ENCODE results near the gene C1QB. TPM values are rescaled to one million over a fixed set of nuclear protein-coding genes. Genes with fewer than 3 reads are reported as not detected.

C1QB gene
- total RNA-seq, 4 donors from 2014 or later, result 252 to 592 (median 411) TPM

GRCh38 chr1:22641906-22642636 is 11.0 kb upstream of the C1QB start:
- whole genome bisulfite sequencing, 2 donors, result 4 to 7% methylated on average over 17 to 18 of the region's 18 CpGs
- no peaks in the 10 kb centered on the region for H3K36me3 ChIP-seq

GRCh38 chr1:22643381-22643780 is 9.7 kb upstream of the C1QB start, which contains the start of gene C1QC:
Gene C1QC (plus strand): TSS chr1:22643633. CDS start chr1:22644024, 391 bp downstream.
- TF ChIP-seq CTCF (IDR thresholded peaks at IDR 0.05) (no peak), EP300 (IDR thresholded peaks at IDR 0.05) (peak in 1 of 2 donors; percentile 68), POLR2A (IDR thresholded peaks at IDR 0.05) (no peak)
- Histone ChIP-seq H3K36me3 (no peaks in the 10 kb centered on the region), H3K9me3 (no peaks in the 10 kb centered on the region), H3K4me1 (peaks cover 0 to 7% (median 2%) of the 10 kb centered on the region in 4 donors), H3K4me3 (peak within 1 kb of the TSS; percentile 5 to 47 (median 13)), H3K27me3 (peaks cover 0 to 13% of the 10 kb centered on the region in 2 donors), H3K27ac (peak within 1 kb of the TSS in 1 of 4 donors; percentile 4)
- peak in 1 of 2 donors; percentile 46 for DNase-seq (ENCODE audit: low spot score in 2 of 2)
- WGBS, 2 donors, result 61% methylated on average over 8 of the region's 8 CpGs

More at GRCh38 chr1:22641906-22642636, 11.0 kb upstream of the C1QB start:
- TF ChIP-seq POLR2A (IDR thresholded peaks at IDR 0.05) (no peak), EP300 (IDR thresholded peaks at IDR 0.05) (peak in 1 of 2 donors; percentile 47), CTCF (IDR thresholded peaks at IDR 0.05) (peak; percentile 83 to 95 (median 89))
- H3K27me3 ChIP-seq, result peaks cover 0 to 23% of the 10 kb centered on the region in 2 donors
- no peak overlapping the region for H3K4me3 ChIP-seq
- no peak overlapping the region for H3K27ac ChIP-seq
- H3K4me1 ChIP-seq, result peaks cover 0 to 7% (median 2%) of the 10 kb centered on the region in 4 donors
- H3K9me3 ChIP-seq, result no peaks in the 10 kb centered on the region
- peak; percentile 72 to 85 for DNase-seq (ENCODE audit: low spot score in 2 of 2)

- DNase-seq (ENCODE audit: low spot score in 2 of 2), result no peak
- peak overlapping the region; percentile 3 to 47 (median 13) for H3K4me3 ChIP-seq
- WGBS, 2 donors, result 82 to 84% methylated on average over 6 to 11 of the region's 12 CpGs
- peak overlapping the region in 1 of 4 donors; percentile 4 for H3K27ac ChIP-seq
- peaks cover 0 to 7% (median 2%) of the 10 kb centered on the region in 4 donors for H3K4me1 ChIP-seq
- H3K27me3 ChIP-seq, result peaks cover 0 to 13% of the 10 kb centered on the region in 2 donors
- TF ChIP-seq CTCF (IDR thresholded peaks at IDR 0.05) (no peak), POLR2A (IDR thresholded peaks at IDR 0.05) (no peak), EP300 (IDR thresholded peaks at IDR 0.05) (no peak)
- H3K36me3 ChIP-seq, result no peaks in the 10 kb centered on the region
- H3K9me3 ChIP-seq, result no peaks in the 10 kb centered on the region
Measured at GRCh38 chr1:22643928-22644327, 9.1 kb upstream of the C1QB start.

DNA sequence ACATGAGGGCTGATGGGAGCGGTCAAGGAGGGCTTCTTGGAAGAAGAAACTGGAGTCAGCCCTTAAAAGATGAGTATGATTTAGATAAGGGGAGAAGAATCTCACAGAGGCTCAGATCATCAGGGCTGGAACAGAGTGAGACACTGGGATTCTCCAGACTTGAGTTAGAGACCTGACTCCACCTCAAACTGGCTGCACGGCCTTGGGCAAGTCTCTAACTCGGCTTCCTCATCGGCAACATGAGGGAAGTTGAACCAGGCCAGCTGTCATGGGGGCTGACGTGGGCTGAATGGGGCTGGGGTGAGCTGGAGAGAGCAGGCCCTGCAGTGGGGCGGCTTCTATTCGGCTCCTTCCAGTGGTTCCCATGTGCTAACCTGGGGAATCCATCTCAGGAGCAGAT is 7.1 kb upstream of the C1QB start:
- H3K4me3 ChIP-seq, result peak overlapping the region in 1 of 4 donors; percentile 47
- peaks cover 0 to 7% (median 2%) of the 10 kb centered on the region in 4 donors for H3K4me1 ChIP-seq
- no peak overlapping the region for H3K27ac ChIP-seq
- DNase-seq (ENCODE audit: low spot score in 2 of 2), result no peak
- 63 to 74% methylated on average over 7 of the region's 7 CpGs for WGBS, 2 donors
- TF ChIP-seq CTCF (IDR thresholded peaks at IDR 0.05) (no peak), POLR2A (IDR thresholded peaks at IDR 0.05) (no peak), EP300 (IDR thresholded peaks at IDR 0.05) (no peak)
- no peaks in the 10 kb centered on the region for H3K36me3 ChIP-seq
- peaks cover 0 to 7% of the 10 kb centered on the region in 2 donors for H3K27me3 ChIP-seq
- no peaks in the 10 kb centered on the region for H3K9me3 ChIP-seq

- peak overlapping the region in 1 of 4 donors; percentile 47 for H3K4me3 ChIP-seq
- peaks cover 0 to 7% (median 2%) of the 10 kb centered on the region in 4 donors for H3K4me1 ChIP-seq
- H3K9me3 ChIP-seq, result no peaks in the 10 kb centered on the region
- TF ChIP-seq POLR2A (IDR thresholded peaks at IDR 0.05) (no peak), EP300 (IDR thresholded peaks at IDR 0.05) (no peak), CTCF (IDR thresholded peaks at IDR 0.05) (no peak)
- H3K27ac ChIP-seq, result no peak overlapping the region
- no peaks in the 10 kb centered on the region for H3K36me3 ChIP-seq
- H3K27me3 ChIP-seq, result peaks cover 0 to 4% of the 10 kb centered on the region in 2 donors
- no peak for DNase-seq (ENCODE audit: low spot score in 2 of 2)
- 44 to 88% methylated on average over 1 of the region's 1 CpG for WGBS, 2 donors
Measured at GRCh38 chr1:22646384-22646783, 6.7 kb upstream of the C1QB start.
